Ramos (cell line): ENCODE data around the gene CCDC12.

Experiments
- in situ Hi-C: fragments of 300-500 bp; cut with MboI; formaldehyde crosslinking; loops from one replicate; pipeline ENCODE4 v1.14.3; 2022; ENCODE audit warnings: low sequenced_read_pairs; ENCODE audit not compliant: unreplicated experiment

Gene CCDC12

GRCh38 chr3:46946856-46947545, 29.5 kb downstream of the CCDC12 start:
- in situ Hi-C loops: no loop called here

- in situ Hi-C loops: no loop called here
These were observed 30.1 kb downstream of the CCDC12 start for GRCh38 chr3:46946416-46946815.

- in situ Hi-C loops: no loop called here
These were observed 32.4 kb downstream of the CCDC12 start for GRCh38 chr3:46944191-46944590.

- in situ Hi-C loops: no loop called here
These were observed 33.0 kb downstream of the CCDC12 start for GRCh38 chr3:46943237-46944187.

GRCh38 chr3:46942481-46943236, 33.9 kb downstream of the CCDC12 start:
- in situ Hi-C loops: no loop called here

GRCh38 chr3:46942076-46942475, 34.5 kb downstream of the CCDC12 start:
- in situ Hi-C loops: no loop called here

GRCh38 chr3:46939578-46940445, 36.7 kb downstream of the CCDC12 start:
- in situ Hi-C loops: no loop called here

GRCh38 chr3:46938118-46938517, 38.4 kb downstream of the CCDC12 start:
- in situ Hi-C loops: no loop called here

- in situ Hi-C loops: no loop called here
These were observed 39.8 kb downstream of the CCDC12 start for GRCh38 chr3:46936733-46937250.

GRCh38 chr3:46935989-46936558, 40.5 kb downstream of the CCDC12 start:
- in situ Hi-C loops: no loop called here

GRCh38 chr3:46935168-46935858, 41.2 kb downstream of the CCDC12 start:
- in situ Hi-C loops: no loop called here

GRCh38 chr3:46934498-46935167, 41.9 kb downstream of the CCDC12 start:
- in situ Hi-C loops: no loop called here

- in situ Hi-C loops: no loop called here
These were observed 42.5 kb downstream of the CCDC12 start for GRCh38 chr3:46934072-46934471.

- in situ Hi-C loops: no loop called here
These were observed 43.3 kb downstream of the CCDC12 start for GRCh38 chr3:46933261-46933660.

- in situ Hi-C loops: no loop called here
These were observed 43.9 kb downstream of the CCDC12 start for GRCh38 chr3:46932455-46933225.

- in situ Hi-C loops: no loop called here
These were observed 44.8 kb downstream of the CCDC12 start for GRCh38 chr3:46931631-46932331.

- in situ Hi-C loops: no loop called here
These were observed 45.6 kb downstream of the CCDC12 start for GRCh38 chr3:46930945-46931403.
